ENCODE results near the gene MGST1.

- TF ChIP-seq CTCF (IDR thresholded peaks at IDR 0.05) (no peak), EZH2 (IDR thresholded peaks at IDR 0.05) (no peak), EZH2phosphoT487 (IDR thresholded peaks at IDR 0.05) (no peak)
Measured at GRCh38 chr12:16358878-16359277, 11.4 kb downstream of the MGST1 start.
